NT2/D1 (cell line): ENCODE data around the gene LY86.

Experiments used
- DNase-seq: peaks from one replicate; pipeline ENCODE4 v3.0.0-alpha.2; 2011; ENCODE audit warnings: low read depth, low spot score
- H3K27me3 ChIP-seq: 2 replicates; pipeline ENCODE4 v1.6.0; 2011; ENCODE audit warnings: mild to moderate bottlenecking; ENCODE audit not compliant: insufficient read length, insufficient read depth
- H3K36me3 ChIP-seq: 2 replicates; pipeline ENCODE4 v1.6.1; 2011; ENCODE audit warnings: mild to moderate bottlenecking, low read length, mixed read lengths; ENCODE audit not compliant: insufficient read depth, insufficient read length
- H3K4me1 ChIP-seq: 2 replicates; pipeline ENCODE4 v1.5.1; 2011; ENCODE audit not compliant: insufficient read depth, insufficient read length
- H3K4me3 ChIP-seq: 2 replicates; pipeline ENCODE4 v1.5.1; 2011; ENCODE audit warnings: low read depth; ENCODE audit not compliant: insufficient read length
- H3K9ac ChIP-seq: 2 replicates; pipeline ENCODE4 v1.6.0; 2011; ENCODE audit warnings: low read depth; ENCODE audit not compliant: insufficient read length
- H3K9me3 ChIP-seq: 2 replicates; pipeline ENCODE4 v1.5.1; 2011; ENCODE audit warnings: mild to moderate bottlenecking, low read length; ENCODE audit not compliant: insufficient read depth
- SUZ12 ChIP-seq: IDR thresholded peaks from 2 replicates; pipeline ENCODE4 v1.6.1; 2011; ENCODE audit not compliant: insufficient read length, insufficient read depth; ENCODE audit errors: extremely low read depth
- YY1 ChIP-seq: IDR thresholded peaks from 2 replicates; pipeline ENCODE4 v1.6.1; 2011; ENCODE audit not compliant: insufficient read length, insufficient read depth
- ZNF274 ChIP-seq: IDR thresholded peaks from 2 replicates; pipeline ENCODE4 v1.6.1; 2011; ENCODE audit warnings: mild to moderate bottlenecking, low read depth, low read length

LY86 gene

DNA sequence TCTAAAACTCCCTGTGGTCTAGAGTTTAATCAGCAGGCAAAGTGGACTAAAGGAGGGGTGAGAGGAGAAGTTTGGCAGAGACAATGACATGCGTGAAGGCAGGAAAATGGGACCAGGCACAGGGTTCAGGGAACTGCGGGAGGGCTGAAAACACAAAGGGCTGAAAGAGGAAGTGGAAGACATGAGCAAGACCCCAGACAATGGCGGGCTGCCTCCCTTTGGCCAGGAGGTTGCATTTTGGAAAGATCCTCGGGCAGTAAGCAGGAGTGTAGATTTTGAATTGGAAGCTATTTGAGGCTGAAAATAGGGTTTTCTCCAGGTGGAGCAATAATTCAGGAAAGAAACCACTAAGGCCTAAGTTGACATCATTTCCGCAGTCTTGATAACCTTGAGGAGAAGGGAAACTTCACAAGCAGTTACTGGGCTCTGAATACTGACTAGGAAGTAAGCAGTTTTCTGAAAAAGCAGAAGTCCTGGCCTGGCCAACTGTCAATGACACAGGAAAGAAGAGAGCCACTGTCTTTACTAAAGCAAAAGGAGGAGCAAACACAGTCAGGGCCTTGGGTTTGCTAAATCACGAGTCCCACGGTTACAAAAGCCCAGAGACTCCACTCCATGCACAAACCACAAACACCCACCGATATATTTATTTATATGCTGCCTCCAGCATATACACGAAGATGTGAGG, 3.4 kb downstream of the LY86 start:
- Histone ChIP-seq H3K36me3 (no peaks in the 10 kb centered on the region), H3K27me3 (no peaks in the 10 kb centered on the region), H3K9ac (no peak overlapping the region), H3K4me3 (no peak overlapping the region), H3K4me1 (no peaks in the 10 kb centered on the region), H3K9me3 (no peaks in the 10 kb centered on the region)
- TF ChIP-seq ZNF274 = no peak
- no peak for TF ChIP-seq YY1
- TF ChIP-seq SUZ12 = no peak
- no peak for DNase-seq

DNA sequence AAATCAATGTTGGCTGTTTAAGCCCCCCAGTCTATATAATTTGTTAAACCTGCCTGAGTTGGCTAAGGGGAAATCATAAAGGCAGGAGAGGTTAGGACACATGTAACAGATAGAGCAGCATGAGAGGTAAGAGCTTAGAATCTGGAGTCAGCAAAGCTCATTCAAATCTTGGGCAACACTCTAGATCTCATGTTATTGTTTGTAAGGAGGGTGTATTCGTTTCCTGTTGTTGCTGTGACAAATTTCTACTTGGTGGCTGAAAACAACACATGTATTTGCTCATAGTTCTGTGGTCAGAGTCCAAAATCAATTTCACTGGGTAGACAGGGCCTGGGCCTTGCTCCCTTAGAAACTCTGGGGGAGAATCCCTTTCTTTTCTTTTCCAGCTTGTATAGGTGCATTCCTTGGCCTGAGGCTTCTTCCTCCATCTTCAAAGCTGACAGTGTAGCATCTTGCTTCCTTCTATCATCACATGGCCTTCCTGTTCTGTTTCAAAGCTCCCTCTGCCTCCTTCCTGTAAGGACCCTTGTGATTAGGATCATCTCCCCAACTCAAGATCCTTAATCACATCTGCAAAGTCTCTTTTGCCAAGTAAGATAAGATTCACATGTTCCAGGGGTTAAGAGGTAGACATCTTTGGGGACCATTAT, 4.4 kb downstream of the LY86 start:
- H3K9ac ChIP-seq = no peak overlapping the region
- no peaks in the 10 kb centered on the region for H3K9me3 ChIP-seq
- H3K36me3 ChIP-seq = no peaks in the 10 kb centered on the region
- no peak for TF ChIP-seq SUZ12
- H3K4me1 ChIP-seq = peaks cover 2% of the 10 kb centered on the region
- no peaks in the 10 kb centered on the region for H3K27me3 ChIP-seq
- H3K4me3 ChIP-seq = no peak overlapping the region
- no peak for DNase-seq

DNA sequence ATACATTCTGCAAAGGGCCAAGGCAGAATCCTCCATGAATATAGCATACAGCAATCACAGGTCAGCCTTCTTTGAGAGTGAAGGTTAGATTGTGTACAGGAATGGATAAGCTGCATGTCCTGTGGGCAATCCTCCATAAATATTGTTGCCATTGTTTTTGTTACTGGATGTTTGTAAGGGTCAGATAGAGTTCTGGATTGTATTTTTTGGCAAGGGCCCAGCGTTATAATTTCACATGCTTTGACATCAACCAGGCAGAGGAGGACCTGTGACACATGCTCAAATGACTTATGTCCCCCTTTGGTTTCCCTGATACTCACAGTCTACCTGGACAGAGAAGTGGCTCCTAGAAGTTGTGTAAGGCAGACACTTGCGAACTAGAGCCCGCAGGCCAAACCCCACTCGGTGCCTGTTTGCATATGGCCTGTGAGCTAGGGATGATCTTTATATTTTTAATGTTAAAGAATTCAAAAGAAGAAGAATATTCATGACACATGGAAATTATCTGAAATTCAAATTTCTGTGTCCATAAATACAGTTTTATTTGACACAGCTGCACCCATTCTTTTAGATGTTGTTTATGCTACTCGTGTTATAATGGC, 5.4 kb downstream of the LY86 start:
- peaks cover 2% of the 10 kb centered on the region for H3K4me1 ChIP-seq
- no peak for TF ChIP-seq YY1
- no peak for TF ChIP-seq ZNF274
- TF ChIP-seq SUZ12 = no peak
- H3K4me3 ChIP-seq = no peak overlapping the region
- no peaks in the 10 kb centered on the region for H3K36me3 ChIP-seq
- H3K9ac ChIP-seq = no peak overlapping the region
- H3K9me3 ChIP-seq = no peaks in the 10 kb centered on the region
- DNase-seq = no peak
- no peaks in the 10 kb centered on the region for H3K27me3 ChIP-seq

DNA sequence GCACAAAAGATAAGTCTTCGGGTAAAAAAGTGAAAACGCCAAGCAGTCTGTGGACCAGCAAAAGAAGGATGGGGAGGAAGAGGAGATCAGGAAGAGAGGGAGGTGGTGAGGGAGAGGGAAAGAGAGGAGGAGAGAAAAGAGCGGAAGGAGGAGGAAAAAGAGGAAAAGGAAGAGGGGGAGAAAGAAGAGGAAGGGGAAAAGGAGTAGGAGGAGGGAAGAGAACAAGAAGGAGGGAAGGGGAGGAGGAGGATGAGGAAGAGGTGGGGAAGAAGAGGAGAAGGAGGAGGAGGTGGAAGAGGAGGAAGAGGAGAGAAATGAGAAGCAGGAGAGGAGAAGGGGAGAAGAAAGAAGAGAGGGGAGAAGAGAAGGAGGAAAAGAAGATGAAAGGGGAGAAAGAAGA, 6.5 kb downstream of the LY86 start:
- H3K4me3 ChIP-seq = no peak overlapping the region
- peaks cover 7% of the 10 kb centered on the region for H3K4me1 ChIP-seq
- no peak for DNase-seq
- no peaks in the 10 kb centered on the region for H3K9me3 ChIP-seq
- no peaks in the 10 kb centered on the region for H3K36me3 ChIP-seq
- no peak overlapping the region for H3K9ac ChIP-seq
- no peaks in the 10 kb centered on the region for H3K27me3 ChIP-seq
- no peak for TF ChIP-seq SUZ12
- TF ChIP-seq YY1 = no peak
- TF ChIP-seq ZNF274 = no peak

DNA sequence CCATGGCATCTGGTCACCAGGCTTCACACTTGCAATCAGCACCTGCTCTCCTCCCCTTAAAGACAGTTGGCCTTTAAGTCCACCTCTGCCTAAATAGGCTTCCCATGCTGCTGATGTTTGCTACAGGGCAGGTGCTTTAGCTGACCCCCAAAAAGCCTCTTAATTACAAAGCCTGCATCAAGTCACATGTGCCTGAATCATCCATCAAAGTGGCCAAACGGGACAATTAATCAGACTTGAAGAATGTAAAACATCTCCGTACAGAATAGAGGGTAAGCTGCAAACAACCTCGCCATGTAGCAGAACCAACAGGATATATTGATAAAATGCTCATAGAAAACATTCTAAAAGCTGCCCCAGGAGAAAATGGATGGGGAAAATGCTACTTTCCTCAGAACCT, 7.4 kb downstream of the LY86 start:
- H3K9ac ChIP-seq = no peak overlapping the region
- no peak for DNase-seq
- no peaks in the 10 kb centered on the region for H3K36me3 ChIP-seq
- H3K9me3 ChIP-seq = no peaks in the 10 kb centered on the region
- TF ChIP-seq SUZ12 (no peak), ZNF274 (no peak)
- H3K4me3 ChIP-seq = no peak overlapping the region
- H3K27me3 ChIP-seq = no peaks in the 10 kb centered on the region
- peaks cover 7% of the 10 kb centered on the region for H3K4me1 ChIP-seq

DNA sequence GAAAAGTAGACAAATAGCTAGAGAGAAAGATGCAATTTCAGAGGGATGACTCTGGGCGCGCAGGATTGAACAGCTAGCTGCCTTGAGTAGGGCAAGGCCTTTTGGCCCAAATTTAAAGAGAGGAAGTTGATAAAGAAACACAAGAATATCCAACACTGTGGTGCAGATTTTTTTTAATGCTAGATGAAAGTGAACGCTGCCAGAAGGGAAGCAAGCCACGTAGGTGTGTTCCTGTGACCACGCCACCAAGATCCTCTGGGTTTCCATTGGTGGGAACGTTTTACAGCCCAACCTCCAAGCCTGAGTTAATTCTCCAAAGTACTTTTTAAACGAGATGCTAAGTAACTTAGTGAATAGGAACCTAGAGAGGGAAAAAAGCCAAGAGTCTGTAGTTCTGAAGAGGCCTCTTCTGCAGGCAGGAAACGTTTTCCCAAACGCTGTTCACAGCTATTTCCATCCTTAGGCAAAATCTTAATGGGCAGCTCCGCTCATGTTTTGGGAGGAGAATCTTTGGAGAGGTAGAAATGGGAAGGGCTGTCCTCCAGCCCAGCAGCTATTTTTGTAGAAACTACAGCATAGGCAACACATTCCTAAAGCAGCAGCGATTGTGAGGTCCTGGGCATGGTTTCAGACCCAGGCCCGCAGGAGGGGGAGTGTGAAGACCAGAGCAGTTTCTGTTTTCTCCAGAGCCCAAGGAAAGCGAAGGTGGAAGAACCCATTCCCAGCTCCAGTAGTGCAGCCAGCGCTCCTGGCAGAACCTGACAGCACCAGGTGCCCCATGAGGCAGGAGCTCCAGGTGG, 8.2 kb downstream of the LY86 start:
- no peak overlapping the region for H3K9ac ChIP-seq
- H3K9me3 ChIP-seq = no peaks in the 10 kb centered on the region
- no peaks in the 10 kb centered on the region for H3K36me3 ChIP-seq
- H3K27me3 ChIP-seq = no peaks in the 10 kb centered on the region
- peaks cover 7% of the 10 kb centered on the region for H3K4me1 ChIP-seq
- TF ChIP-seq SUZ12 = no peak
- no peak for TF ChIP-seq YY1
- no peak for TF ChIP-seq ZNF274
- H3K4me3 ChIP-seq = no peak overlapping the region
- DNase-seq = no peak

DNA sequence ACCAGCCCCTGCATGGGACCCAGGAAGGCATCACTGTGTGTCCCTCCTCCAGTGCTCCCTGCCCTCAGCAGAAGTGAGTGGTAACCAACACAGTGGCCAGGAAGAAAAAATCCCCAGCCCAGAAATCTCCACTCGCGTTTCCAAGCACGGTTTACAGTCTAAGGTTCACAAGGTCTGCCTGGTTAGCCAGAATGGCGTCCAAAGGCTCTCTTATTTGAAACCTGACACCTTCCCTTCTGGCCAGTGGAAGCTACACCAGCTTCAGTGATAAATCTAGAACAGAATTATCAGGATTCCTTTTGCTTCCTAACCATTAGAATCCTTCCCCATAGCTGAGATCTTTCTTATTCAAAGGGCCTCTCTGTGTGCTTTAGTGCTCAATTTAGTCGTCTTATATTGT, 9.2 kb downstream of the LY86 start:
- TF ChIP-seq SUZ12 (no peak), YY1 (no peak), ZNF274 (no peak)
- Histone ChIP-seq H3K36me3 (no peaks in the 10 kb centered on the region), H3K9me3 (no peaks in the 10 kb centered on the region), H3K4me3 (no peak overlapping the region), H3K27me3 (no peaks in the 10 kb centered on the region), H3K4me1 (peaks cover 7% of the 10 kb centered on the region), H3K9ac (no peak overlapping the region)
- DNase-seq = no peak
